Activated CD4-positive, alpha-beta memory T cell treated with anti-CD3 and anti-CD28 coated beads for 36 hours (primary cell): Measurements from ENCODE around the gene B4GALNT4. TPM values are rescaled to one million over a fixed set of nuclear protein-coding genes. Genes with fewer than 3 reads are reported as not detected.
"Not testable (repeated sequence)": the region's sequence is repeated elsewhere in the genome, so short reads cannot be mapped to it uniquely, and the experiment has no call there.

Experiments used
- CTCF ChIA-PET: fragments of 350-600 bp; sonication (Branson Sonifier 250); formaldehyde crosslinking; loops from one replicate; lab custom pipeline; 2021; ENCODE audit warnings: antibody characterized with exemption, inconsistent platforms; lab: Charles Lee
- POLR2A ChIA-PET: fragments of 350-600 bp; sonication (Branson Sonifier 250); formaldehyde crosslinking; loops from one replicate; lab custom pipeline; 2021; ENCODE audit warnings: antibody characterized with exemption; lab: Charles Lee
- DNase-seq: peaks from one replicate; pipeline ENCODE4 v3.0.0-alpha.2; 2020
- H3K27ac Mint-ChIP-seq: one replicate; pipeline ENCODE4 v1.8.0; 2021; ENCODE audit warnings: mixed read lengths
- H3K27me3 Mint-ChIP-seq: one replicate; pipeline ENCODE4 v1.8.0; 2021; ENCODE audit warnings: mixed read lengths
- H3K36me3 Mint-ChIP-seq: one replicate; pipeline ENCODE4 v1.8.0; 2021; ENCODE audit warnings: mixed read lengths
- H3K4me1 Mint-ChIP-seq: one replicate; pipeline ENCODE4 v1.8.0; 2021; ENCODE audit warnings: low read depth, mixed read lengths
- H3K4me3 Mint-ChIP-seq: one replicate; pipeline ENCODE4 v1.8.0; 2021; ENCODE audit warnings: mild to moderate bottlenecking, mixed read lengths
- H3K9me3 Mint-ChIP-seq: one replicate; pipeline ENCODE4 v1.8.0; 2021; ENCODE audit warnings: mixed read lengths
- intact Hi-C: fragments of 100-400 bp; cut with micrococcal nuclease; formaldehyde crosslinking; loops from one replicate; pipeline ENCODE4 v1.15.1; 2023
- total RNA-seq, 2 experiments: library from RNA; stranded (reverse); gene quantifications; one replicate each; pipeline ENCODE4 v1.2.3, GENCODE V29; 2021

The B4GALNT4 gene
- total RNA-seq, 2 experiments from 2014 or later = 2.1 to 4.0 TPM

DNA sequence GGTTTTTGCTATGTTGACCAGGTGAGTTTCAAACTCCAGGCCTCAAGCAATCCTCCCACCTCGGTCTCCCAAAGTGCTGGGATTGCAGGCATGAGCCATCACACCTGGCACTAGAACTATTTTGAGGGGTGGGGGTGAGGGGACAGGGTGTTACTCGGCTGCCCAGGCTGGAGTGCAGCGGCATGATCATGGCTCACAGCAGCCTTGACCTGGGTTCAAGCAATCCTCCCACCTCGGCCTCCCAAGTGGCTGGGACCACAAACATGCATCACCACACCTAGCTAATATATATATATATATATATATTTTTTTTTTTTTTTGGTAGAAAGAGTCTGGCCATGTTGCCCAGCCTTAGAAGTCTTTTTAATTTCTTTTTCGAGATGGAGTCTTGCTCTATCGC is 31.6 kb upstream of the B4GALNT4 start:
- Mint-ChIP-seq H3K4me3 (no peak overlapping the region), H3K36me3 (no peaks in the 10 kb centered on the region), H3K27ac (no peak overlapping the region), H3K9me3 (no peaks in the 10 kb centered on the region), H3K27me3 (no peaks in the 10 kb centered on the region), H3K4me1 (peaks cover 16% of the 10 kb centered on the region)
- intact Hi-C loops = no loop called here
- no peak for DNase-seq
- CTCF ChIA-PET = no interaction called here
- POLR2A ChIA-PET = no interaction called here

DNA sequence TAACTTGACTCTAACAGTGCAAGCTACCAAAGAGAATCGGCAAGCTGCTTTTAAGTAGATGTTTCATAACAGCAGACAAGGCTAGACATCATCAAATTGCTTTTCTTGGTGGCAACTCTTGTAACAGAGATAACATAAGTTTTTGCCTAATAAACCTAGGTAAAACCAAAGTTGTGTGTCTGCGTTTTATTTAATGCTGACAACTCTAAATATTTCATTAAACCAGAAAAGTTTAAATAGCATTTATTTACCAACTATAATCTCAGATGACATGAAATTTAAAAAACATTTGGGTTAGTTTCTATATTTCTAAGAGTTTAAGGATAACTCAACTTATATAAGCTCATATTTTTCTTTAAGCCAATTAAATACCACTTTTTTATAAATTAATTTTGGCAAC is 29.3 kb upstream of the B4GALNT4 start:
- Mint-ChIP-seq H3K27me3 (no peaks in the 10 kb centered on the region), H3K27ac (no peak overlapping the region), H3K36me3 (no peaks in the 10 kb centered on the region), H3K4me3 (no peak overlapping the region), H3K9me3 (no peaks in the 10 kb centered on the region), H3K4me1 (peaks cover 12% of the 10 kb centered on the region)
- no peak for DNase-seq
- ChIA-PET POLR2A (no interaction called here), CTCF (interaction anchor here (0.6 to 2.1 kb wide), 4 partner anchors 10 to 57 kb away, joined by 4 to 6 read pairs (median 4); no protein-coding TSS in a partner anchor)
- intact Hi-C loops = no loop called here

DNA sequence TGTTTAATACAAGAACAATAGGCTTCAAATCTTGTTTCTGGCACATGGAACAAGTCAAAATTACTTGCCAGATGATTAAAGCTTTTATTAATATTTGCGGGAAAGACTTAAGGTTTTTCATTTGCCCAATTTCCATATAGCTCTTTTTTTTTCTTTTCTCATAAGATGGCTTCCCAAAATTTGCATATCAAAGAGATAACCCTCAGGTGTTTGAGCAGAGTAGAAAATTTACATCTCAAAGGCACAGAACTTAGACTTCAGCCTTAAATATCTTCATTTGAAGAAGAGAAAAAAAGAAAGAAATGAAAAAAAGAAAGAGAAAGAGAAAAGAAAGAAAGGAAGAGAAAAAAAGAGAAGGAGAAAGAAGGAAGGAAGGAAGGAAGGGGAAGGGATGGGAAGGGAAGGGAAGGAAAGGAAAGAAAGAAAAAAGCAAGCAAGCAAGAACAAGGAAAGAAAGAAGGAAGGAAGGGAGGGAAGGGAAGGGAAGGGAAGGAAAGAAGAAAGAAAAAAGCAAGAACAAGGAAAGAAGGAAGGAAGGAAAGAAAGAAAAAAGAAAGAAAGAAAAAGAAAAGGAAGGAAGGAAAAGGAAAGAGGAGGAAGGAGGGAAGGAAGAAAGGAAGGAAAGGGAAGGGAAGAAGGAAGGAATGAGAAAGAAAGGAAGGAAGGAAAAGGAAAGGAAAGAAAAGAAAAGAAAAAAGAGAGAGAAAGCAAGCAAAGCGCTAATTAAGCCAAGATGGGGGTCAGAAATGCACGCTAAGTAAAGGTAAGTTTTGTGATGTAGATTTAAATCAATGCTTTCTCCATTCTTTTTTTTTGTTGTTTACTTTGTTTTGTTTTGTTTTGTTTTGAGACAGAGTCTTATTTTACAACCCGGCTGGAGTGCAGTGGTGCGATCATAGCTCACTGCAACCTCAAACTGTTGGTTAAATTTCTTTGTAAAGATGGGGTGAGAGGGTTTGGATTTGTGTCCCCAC is 28.5 kb upstream of the B4GALNT4 start:
- intact Hi-C loops = no loop called here
- H3K27me3 Mint-ChIP-seq = no peaks in the 10 kb centered on the region
- CTCF ChIA-PET = interaction anchor here (1.0 to 2.1 kb wide), 3 partner anchors 11 to 56 kb away, joined by 4 to 6 read pairs (median 5); no protein-coding TSS in a partner anchor
- no peak for DNase-seq
- POLR2A ChIA-PET = no interaction called here
- no peak overlapping the region for H3K4me3 Mint-ChIP-seq
- peaks cover 12% of the 10 kb centered on the region for H3K4me1 Mint-ChIP-seq
- H3K9me3 Mint-ChIP-seq = no peaks in the 10 kb centered on the region
- no peak overlapping the region for H3K27ac Mint-ChIP-seq
- H3K36me3 Mint-ChIP-seq = no peaks in the 10 kb centered on the region

DNA sequence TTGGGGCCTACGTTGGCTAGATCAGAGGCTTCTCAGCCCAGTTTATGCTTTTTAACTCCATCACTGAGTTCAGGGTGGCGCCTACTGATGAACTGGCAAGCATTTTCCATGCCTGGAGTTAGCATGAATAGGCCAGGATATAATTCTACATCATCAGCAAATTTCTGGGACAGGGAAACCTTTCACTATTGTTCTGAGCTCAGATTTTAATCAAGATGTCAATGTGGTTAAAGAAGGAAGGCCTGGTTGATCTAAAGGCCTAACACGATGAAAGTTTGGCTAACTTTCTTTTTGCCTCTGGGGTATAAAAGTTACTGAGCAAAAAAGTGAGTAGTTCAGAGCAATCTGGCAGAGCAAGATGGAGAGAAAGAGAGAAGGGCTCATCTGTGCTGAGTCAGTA is 27.0 kb upstream of the B4GALNT4 start:
- POLR2A ChIA-PET = no interaction called here
- H3K36me3 Mint-ChIP-seq = no peaks in the 10 kb centered on the region
- CTCF ChIA-PET = interaction anchor here (1.0 kb wide), 1 partner anchor 91 kb away, joined by 4 read pairs; no protein-coding TSS in a partner anchor
- H3K27me3 Mint-ChIP-seq = no peaks in the 10 kb centered on the region
- H3K4me1 Mint-ChIP-seq = peaks cover 8% of the 10 kb centered on the region
- DNase-seq = no peak
- no peaks in the 10 kb centered on the region for H3K9me3 Mint-ChIP-seq
- H3K4me3 Mint-ChIP-seq = no peak overlapping the region
- intact Hi-C loops = no loop called here
- peak overlapping the region; percentile 58 for H3K27ac Mint-ChIP-seq

DNA sequence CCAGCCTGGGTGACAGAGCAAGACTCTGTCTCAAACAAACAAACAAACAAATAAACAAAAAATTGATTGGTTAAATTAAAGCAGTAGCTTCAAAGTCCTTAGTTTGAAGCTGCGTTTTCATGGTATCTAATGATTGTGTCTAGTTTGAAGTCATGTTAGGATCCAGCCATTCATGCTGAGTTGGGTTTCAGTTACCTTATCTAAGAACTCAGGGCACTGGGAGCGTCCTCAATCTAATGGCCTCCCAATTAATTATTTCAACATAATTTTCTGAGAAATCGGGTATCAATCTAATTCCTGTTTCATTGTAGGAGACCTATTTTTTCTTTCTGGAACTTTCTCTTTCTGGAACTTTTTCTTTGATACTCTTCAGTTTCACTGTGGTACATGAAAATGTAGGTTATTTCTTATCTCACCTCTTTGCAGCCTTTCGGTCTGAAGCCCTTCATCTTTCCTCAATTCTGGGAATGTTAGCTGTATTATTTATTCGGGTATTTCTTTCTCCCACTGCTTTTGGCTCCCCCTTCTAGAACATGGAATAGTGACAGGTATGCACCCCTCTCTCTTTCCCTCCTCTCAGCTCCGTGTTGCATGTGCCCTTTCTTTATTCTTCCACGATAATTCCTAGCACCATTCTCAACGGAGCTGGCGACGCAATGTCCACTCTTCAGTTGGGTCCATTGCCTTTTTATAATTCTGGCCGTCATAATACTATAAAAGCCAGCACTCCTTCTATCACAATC is 24.3 kb upstream of the B4GALNT4 start:
- Mint-ChIP-seq H3K9me3 (no peaks in the 10 kb centered on the region), H3K27ac (no peak overlapping the region), H3K36me3 (no peaks in the 10 kb centered on the region), H3K27me3 (no peaks in the 10 kb centered on the region), H3K4me1 (peaks cover 8% of the 10 kb centered on the region), H3K4me3 (no peak overlapping the region)
- ChIA-PET POLR2A (no interaction called here), CTCF (interaction anchor here (1.0 to 2.1 kb wide), 3 partner anchors 40 to 64 kb away, joined by 3 to 6 read pairs (median 3); no protein-coding TSS in a partner anchor)
- no peak for DNase-seq
- intact Hi-C loops = no loop called here

DNA sequence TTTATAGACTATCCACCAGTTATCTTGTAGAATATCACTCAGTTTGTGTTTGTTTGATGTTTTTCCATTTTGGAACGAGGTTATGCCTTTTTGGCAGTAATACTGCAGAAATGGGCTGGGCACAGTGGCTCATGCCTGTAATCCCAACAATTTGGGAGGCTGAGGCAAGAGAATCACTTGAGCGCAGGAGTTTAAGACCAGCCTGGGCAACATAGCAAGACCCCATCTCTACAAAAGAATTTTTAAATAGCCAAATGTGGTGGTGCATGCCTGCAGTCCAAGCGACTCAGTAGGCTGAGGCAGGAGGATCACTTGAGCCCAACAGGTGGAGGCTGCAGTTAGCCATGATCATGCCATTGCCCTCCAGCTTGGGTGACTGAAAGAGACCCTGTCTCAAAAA is 22.8 kb upstream of the B4GALNT4 start:
- CTCF ChIA-PET = interaction anchor here (2.1 kb wide), 1 partner anchor 42 kb away, joined by 6 read pairs; no protein-coding TSS in a partner anchor
- no peak for DNase-seq
- H3K4me1 Mint-ChIP-seq = peaks cover 14% of the 10 kb centered on the region
- no peaks in the 10 kb centered on the region for H3K36me3 Mint-ChIP-seq
- H3K4me3 Mint-ChIP-seq = no peak overlapping the region
- H3K9me3 Mint-ChIP-seq = no peaks in the 10 kb centered on the region
- H3K27me3 Mint-ChIP-seq = no peaks in the 10 kb centered on the region
- POLR2A ChIA-PET = no interaction called here
- no peak overlapping the region for H3K27ac Mint-ChIP-seq
- intact Hi-C loops = no loop called here

DNA sequence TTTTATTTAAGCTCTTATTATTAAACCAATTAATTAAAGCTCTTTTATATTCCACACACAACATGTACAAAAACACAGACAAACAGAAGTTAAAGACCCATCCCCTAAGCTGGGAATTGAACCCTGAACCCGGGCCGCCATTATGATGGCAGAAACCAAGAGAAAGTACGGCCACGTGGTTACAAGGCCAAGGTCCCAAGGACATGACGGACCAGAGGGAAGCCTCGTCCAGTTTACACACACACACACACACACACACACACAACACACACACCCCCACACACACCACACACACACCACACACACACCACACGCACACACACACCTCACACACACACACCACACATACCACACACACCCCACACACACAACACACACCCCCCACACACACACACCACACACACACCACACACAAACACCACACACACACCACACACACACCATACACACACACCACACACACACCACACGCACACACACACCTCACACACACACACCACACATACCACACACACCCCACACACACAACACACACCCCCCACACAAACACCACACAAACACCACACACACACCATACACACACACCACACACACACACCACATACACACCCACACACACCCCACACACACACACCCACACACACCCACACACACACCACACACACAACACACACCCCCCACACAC is 19.9 kb upstream of the B4GALNT4 start:
- POLR2A ChIA-PET = not testable (repeated sequence)

DNA sequence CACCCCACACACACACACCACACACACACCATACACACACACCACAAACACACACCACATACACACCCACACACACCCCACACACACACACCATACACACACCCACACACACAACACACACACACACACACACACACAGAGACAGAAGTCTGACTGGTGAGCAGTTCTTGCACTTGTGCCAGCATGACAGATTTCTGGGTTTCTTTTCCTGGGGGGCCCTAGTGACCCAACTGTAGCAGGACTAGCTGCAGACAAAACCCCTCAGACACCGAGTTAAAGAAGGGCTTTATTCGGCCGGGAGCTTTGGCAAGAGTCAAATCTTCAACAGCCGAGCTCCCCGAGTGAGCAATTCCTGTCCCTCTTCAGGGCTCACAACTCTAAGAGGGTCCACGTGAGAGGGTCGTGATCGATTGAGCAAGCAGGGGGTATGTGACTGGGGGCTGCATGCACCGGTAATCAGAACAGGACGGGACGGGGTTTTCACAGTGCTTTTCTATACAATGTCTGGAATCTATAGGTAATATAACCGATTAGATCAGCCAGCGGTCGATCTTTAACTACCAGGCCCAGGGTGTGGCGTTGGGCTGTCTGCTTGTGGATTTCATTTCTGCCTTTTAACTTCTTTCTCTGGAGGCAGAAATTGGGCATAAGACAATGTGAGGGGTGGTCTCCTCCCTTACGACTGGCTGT is 19.1 kb upstream of the B4GALNT4 start:
- H3K9me3 Mint-ChIP-seq, intact Hi-C loops, POLR2A ChIA-PET, H3K27ac Mint-ChIP-seq, H3K36me3 Mint-ChIP-seq, H3K4me3 Mint-ChIP-seq, H3K27me3 Mint-ChIP-seq, CTCF ChIA-PET, DNase-seq: not testable (repeated sequence)
- peaks cover 32% of the 10 kb centered on the region for H3K4me1 Mint-ChIP-seq

More for the DNA sequence above, 19.9 kb upstream of the B4GALNT4 start:
- H3K36me3 Mint-ChIP-seq, DNase-seq, H3K9me3 Mint-ChIP-seq, H3K27me3 Mint-ChIP-seq, H3K27ac Mint-ChIP-seq, H3K4me3 Mint-ChIP-seq, intact Hi-C loops: not testable (repeated sequence)
- peaks cover 27% of the 10 kb centered on the region for H3K4me1 Mint-ChIP-seq
- CTCF ChIA-PET = interaction anchor here (1.1 to 2.0 kb wide), 2 partner anchors 37 to 99 kb away, joined by 3 to 5 read pairs; no protein-coding TSS in a partner anchor

DNA sequence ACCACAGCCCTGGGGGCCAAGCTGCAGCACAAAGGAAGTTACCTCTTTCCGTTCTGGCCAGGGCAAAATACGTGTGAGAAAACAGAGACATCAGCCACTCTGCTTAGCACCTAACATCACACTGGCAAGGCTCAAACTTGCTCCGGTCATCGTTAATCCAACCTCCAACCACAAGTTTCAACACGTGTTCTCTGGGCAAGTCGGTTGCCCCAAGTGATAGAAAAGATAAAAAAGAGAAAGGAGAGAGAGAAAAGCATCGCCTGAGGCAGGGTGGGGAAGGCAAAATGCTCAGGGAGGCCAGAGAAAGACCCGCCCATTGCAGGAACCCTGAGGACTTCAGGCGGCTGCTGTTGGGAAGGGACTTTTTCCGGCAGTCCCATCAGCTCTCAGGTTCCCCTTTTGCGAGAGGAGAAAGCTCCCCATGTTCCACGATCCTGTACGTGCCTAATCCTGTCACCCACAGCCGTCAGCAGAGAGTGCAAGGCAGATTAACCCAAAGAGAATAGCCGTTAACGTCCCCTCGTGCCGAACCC is 18.5 kb upstream of the B4GALNT4 start:
- ChIA-PET CTCF (no interaction called here), POLR2A (no interaction called here)
- Mint-ChIP-seq H3K27me3 (no peaks in the 10 kb centered on the region), H3K36me3 (peaks cover 1% of the 10 kb centered on the region), H3K9me3 (no peaks in the 10 kb centered on the region), H3K4me3 (no peak overlapping the region), H3K27ac (peak overlapping the region; percentile 14), H3K4me1 (peaks cover 33% of the 10 kb centered on the region)
- intact Hi-C loops = no loop called here
- no peak for DNase-seq

DNA sequence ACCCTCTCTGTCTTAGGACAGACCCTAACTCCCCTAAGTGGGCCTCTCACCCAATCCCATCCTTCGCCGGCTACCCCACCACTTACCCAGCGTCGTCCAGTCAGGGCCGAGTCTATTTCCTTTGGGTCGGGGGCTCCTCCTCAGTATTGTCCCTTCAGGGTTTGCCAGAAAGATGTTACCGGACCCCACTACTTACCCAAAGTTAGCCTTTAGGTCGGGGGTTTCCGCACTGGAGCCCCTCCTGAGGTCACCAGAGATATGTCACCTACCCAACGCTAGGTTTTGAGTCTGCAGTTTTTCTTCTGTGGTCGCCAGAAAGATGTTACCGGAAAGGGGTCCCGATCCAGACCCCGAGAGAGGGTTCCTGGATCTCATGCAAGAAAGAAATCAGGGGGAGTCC is 17.9 kb upstream of the B4GALNT4 start:
- Mint-ChIP-seq H3K27ac (no peak overlapping the region), H3K4me1 (peaks cover 33% of the 10 kb centered on the region), H3K27me3 (no peaks in the 10 kb centered on the region), H3K36me3 (peaks cover 1% of the 10 kb centered on the region), H3K9me3 (no peaks in the 10 kb centered on the region), H3K4me3 (no peak overlapping the region)
- CTCF ChIA-PET = no interaction called here
- DNase-seq = no peak
- intact Hi-C loops = no loop called here
- POLR2A ChIA-PET = no interaction called here

DNA sequence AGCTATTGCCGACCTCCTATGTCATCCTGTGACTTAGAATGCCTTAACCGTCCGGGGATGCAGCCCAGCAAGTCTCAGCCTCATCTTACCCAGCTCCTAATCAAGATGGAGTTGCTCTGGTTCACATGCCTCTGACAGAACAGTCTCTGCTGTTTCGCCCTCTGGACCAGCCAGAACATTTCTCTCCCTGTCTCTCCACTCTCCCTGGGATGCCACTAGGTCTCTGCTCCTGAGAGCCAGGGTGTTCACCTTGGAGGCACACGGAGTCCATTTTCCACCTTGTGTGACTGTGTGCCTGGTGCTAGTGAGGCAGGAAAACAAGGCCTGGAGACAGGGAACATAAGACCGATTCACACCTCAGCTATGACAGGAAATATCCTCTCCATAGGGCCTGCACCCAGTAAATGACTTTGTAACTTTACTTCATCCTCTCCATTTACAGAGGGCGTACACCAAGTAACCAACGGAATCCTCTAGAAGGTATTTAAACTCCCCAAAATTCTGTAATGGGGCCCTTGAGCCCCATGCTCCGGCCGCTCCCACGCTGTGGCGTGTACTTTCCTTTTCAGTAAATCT is 16.8 kb upstream of the B4GALNT4 start:
- no peaks in the 10 kb centered on the region for H3K9me3 Mint-ChIP-seq
- no peak for DNase-seq
- no peak overlapping the region for H3K4me3 Mint-ChIP-seq
- POLR2A ChIA-PET = no interaction called here
- H3K4me1 Mint-ChIP-seq = peaks cover 33% of the 10 kb centered on the region
- no peaks in the 10 kb centered on the region for H3K27me3 Mint-ChIP-seq
- intact Hi-C loops = no loop called here
- CTCF ChIA-PET = interaction anchor here (1.0 to 1.5 kb wide), 3 partner anchors 12 to 25 kb away, joined by 3 to 5 read pairs (median 4); no protein-coding TSS in a partner anchor
- H3K36me3 Mint-ChIP-seq = peaks cover 1% of the 10 kb centered on the region
- peak overlapping the region; percentile 21 for H3K27ac Mint-ChIP-seq
